ENCODE data around the gene ZNF474. TPM values are rescaled to one million over a fixed set of nuclear protein-coding genes. Genes with fewer than 3 reads are reported as not detected.

The ZNF474 gene
- total and polyA plus RNA-seq, 4 donors: 0.03 to 0.25 (median 0.23) TPM; not detected in 1

DNA sequence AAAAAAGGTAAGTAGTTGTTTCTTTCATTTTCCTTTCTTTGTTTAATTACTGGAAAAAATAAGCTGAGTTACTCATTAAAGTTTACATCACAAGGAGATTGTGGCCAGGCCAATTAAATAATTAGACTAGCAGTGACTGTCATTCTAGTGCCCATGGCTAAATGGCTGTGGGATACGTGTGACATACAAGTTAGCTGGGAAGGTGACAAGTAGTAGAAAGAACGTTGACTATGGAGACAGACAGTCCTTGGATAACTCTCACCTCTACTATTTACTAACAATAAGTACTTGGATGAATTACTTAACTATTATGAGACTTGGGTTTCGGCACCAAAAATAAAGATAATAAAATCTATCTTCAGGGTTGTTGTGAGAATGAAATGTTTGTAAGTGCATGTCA, 44.3 kb upstream of the ZNF474 start (continued):
- TF ChIP-seq, protein P1, sequence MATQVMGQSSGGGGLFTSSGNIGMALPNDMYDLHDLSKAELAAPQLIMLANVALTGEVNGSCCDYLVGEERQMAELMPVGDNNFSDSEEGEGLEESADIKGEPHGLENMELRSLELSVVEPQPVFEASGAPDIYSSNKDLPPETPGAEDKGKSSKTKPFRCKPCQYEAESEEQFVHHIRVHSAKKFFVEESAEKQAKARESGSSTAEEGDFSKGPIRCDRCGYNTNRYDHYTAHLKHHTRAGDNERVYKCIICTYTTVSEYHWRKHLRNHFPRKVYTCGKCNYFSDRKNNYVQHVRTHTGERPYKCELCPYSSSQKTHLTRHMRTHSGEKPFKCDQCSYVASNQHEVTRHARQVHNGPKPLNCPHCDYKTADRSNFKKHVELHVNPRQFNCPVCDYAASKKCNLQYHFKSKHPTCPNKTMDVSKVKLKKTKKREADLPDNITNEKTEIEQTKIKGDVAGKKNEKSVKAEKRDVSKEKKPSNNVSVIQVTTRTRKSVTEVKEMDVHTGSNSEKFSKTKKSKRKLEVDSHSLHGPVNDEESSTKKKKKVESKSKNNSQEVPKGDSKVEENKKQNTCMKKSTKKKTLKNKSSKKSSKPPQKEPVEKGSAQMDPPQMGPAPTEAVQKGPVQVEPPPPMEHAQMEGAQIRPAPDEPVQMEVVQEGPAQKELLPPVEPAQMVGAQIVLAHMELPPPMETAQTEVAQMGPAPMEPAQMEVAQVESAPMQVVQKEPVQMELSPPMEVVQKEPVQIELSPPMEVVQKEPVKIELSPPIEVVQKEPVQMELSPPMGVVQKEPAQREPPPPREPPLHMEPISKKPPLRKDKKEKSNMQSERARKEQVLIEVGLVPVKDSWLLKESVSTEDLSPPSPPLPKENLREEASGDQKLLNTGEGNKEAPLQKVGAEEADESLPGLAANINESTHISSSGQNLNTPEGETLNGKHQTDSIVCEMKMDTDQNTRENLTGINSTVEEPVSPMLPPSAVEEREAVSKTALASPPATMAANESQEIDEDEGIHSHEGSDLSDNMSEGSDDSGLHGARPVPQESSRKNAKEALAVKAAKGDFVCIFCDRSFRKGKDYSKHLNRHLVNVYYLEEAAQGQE (IDR thresholded peaks at IDR 0.05): no peak
- TF ChIP-seq, protein P2, sequence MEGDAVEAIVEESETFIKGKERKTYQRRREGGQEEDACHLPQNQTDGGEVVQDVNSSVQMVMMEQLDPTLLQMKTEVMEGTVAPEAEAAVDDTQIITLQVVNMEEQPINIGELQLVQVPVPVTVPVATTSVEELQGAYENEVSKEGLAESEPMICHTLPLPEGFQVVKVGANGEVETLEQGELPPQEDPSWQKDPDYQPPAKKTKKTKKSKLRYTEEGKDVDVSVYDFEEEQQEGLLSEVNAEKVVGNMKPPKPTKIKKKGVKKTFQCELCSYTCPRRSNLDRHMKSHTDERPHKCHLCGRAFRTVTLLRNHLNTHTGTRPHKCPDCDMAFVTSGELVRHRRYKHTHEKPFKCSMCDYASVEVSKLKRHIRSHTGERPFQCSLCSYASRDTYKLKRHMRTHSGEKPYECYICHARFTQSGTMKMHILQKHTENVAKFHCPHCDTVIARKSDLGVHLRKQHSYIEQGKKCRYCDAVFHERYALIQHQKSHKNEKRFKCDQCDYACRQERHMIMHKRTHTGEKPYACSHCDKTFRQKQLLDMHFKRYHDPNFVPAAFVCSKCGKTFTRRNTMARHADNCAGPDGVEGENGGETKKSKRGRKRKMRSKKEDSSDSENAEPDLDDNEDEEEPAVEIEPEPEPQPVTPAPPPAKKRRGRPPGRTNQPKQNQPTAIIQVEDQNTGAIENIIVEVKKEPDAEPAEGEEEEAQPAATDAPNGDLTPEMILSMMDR (IDR thresholded peaks at IDR 0.05; ENCODE audit: low read depth, low read length, missing input control): no peak

DNA sequence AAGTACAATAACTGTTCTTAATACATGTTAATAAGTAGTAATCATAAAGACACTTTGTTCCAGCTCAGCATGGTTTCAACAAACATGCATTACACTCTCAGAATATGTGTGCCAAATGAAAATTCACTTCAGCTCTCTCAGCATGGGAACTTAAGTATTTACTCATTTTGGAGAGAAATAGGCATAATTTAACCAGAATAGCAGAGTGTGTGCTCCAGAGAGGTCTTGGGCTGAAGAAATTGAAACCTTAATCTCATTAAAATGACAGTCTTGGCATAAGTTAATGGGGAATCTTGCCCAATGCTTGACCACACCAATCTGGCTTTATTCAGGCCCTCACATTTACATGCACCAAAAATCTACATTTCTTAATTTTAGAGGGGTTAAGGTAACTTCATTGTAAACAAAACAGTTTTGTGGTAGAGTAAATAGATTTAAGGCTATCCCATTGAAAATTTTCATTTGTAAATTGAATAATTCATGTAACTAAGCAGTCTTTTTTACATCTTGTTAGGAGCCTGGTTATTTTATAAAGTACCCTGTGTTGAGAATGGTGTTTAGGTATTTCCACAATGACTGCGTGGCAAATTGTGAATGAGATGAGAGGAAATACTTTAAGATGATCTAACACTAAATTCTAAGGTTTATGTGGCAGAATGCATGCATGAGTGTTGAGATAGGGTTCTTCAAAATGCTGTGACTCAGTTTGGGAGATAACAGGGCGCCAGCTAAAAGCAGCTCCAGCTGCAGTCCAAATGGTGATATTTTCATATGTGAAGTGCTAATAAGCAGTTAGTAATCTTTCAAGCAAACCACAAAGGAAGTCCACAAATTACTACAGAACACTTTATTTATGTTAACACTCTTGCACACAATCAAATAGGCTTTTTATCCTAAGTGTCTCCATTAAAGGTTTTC, 40.0 kb upstream of the ZNF474 start:
- Histone ChIP-seq H3K27ac (ENCODE audit: low read depth in 1 of 2, low read length in 2 of 2) (no peak overlapping the region), H3K27me3 (ENCODE audit: control insufficient read depth in 4 of 4, insufficient read depth in 4 of 4, low read length in 3 of 4) (no peaks in the 10 kb centered on the region), H3K36me3 (ENCODE audit: control insufficient read depth in 4 of 4, insufficient read depth in 3 of 4, low read depth in 1 of 4, low read length in 3 of 4) (no peaks in the 10 kb centered on the region), H3K9ac (ENCODE audit: low read depth in 1 of 2, low read length in 2 of 2) (no peak overlapping the region), H3K9me3 (ENCODE audit: control insufficient read depth in 4 of 4, low read length in 3 of 4) (no peaks in the 10 kb centered on the region), H3K4me3 (ENCODE audit: low read depth in 1 of 3, low read length in 3 of 3) (no peak overlapping the region), H3K4me1 (ENCODE audit: control insufficient read depth in 4 of 4, insufficient read depth in 4 of 4, low read length in 3 of 4) (no peaks in the 10 kb centered on the region)
- TF ChIP-seq FOXA1 (IDR thresholded peaks at IDR 0.05) (no peak), EGR1 (IDR thresholded peaks at IDR 0.05; ENCODE audit: low read depth in 2 of 2) (no peak), YY1 (IDR thresholded peaks at IDR 0.05) (no peak), TAF1 (conservative IDR thresholded peaks at IDR 0.05) (no peak), FOXA2 (IDR thresholded peaks at IDR 0.05) (no peak), JUND (IDR thresholded peaks at IDR 0.05) (no peak)
- TF ChIP-seq, protein P2 (IDR thresholded peaks at IDR 0.05; ENCODE audit: low read depth, low read length, missing input control): no peak
- 64% methylated on average over 2 of the region's 2 CpGs for WGBS
- DNase-seq (ENCODE audit: low spot score): no peak

DNA sequence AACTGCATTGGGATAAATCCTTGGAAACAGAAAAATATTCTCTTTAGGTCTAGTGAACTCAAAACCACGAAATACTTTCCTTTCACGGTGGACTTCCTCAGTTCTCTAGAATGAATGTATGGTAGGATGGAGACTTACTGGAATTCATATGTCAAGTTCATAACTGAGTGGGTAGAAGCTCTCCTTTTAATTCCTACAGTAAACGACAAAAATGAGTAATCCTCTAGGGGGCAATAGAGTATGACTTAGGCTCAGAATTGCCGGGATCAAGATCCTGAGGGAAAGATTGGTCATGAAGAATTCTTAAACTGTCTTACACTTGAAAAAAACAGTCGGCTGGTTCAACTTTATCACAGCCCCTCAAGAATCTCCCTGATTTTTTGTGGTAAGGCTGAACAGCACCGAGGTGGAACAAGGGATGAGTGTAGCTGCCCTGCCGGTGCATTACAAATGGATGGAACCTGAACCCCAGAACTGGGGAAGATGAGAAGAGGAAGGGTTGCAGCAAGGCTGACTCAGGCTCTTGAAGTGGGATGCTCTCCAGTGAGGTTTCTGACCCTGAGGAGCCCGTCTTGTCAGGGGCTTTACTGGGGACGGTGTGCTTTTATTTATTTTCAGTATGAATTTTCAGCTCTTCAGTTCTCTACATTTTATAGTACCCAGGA, 37.3 kb upstream of the ZNF474 start:
- Histone ChIP-seq H3K9me3 (ENCODE audit: control insufficient read depth in 4 of 4, low read length in 3 of 4) (no peaks in the 10 kb centered on the region), H3K9ac (ENCODE audit: low read depth in 1 of 2, low read length in 2 of 2) (no peak overlapping the region), H3K27ac (ENCODE audit: low read depth in 1 of 2, low read length in 2 of 2) (no peak overlapping the region), H3K4me3 (ENCODE audit: low read depth in 1 of 3, low read length in 3 of 3) (no peak overlapping the region), H3K4me1 (ENCODE audit: control insufficient read depth in 4 of 4, insufficient read depth in 4 of 4, low read length in 3 of 4) (no peaks in the 10 kb centered on the region), H3K27me3 (ENCODE audit: control insufficient read depth in 4 of 4, insufficient read depth in 4 of 4, low read length in 3 of 4) (no peaks in the 10 kb centered on the region), H3K36me3 (ENCODE audit: control insufficient read depth in 4 of 4, insufficient read depth in 3 of 4, low read depth in 1 of 4, low read length in 3 of 4) (no peaks in the 10 kb centered on the region)
- no peak for DNase-seq (ENCODE audit: low spot score)
- 47% methylated on average over 9 of the region's 9 CpGs for WGBS
- TF ChIP-seq, protein P3, sequence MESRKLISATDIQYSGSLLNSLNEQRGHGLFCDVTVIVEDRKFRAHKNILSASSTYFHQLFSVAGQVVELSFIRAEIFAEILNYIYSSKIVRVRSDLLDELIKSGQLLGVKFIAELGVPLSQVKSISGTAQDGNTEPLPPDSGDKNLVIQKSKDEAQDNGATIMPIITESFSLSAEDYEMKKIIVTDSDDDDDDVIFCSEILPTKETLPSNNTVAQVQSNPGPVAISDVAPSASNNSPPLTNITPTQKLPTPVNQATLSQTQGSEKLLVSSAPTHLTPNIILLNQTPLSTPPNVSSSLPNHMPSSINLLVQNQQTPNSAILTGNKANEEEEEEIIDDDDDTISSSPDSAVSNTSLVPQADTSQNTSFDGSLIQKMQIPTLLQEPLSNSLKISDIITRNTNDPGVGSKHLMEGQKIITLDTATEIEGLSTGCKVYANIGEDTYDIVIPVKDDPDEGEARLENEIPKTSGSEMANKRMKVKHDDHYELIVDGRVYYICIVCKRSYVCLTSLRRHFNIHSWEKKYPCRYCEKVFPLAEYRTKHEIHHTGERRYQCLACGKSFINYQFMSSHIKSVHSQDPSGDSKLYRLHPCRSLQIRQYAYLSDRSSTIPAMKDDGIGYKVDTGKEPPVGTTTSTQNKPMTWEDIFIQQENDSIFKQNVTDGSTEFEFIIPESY (IDR thresholded peaks at IDR 0.05): no peak
- TF ChIP-seq, protein P2 (IDR thresholded peaks at IDR 0.05; ENCODE audit: low read depth, low read length, missing input control): no peak
- TF ChIP-seq RXRA (IDR thresholded peaks at IDR 0.05) (no peak), FOXA1 (IDR thresholded peaks at IDR 0.05) (no peak), JUND (IDR thresholded peaks at IDR 0.05) (no peak), RAD21 (IDR thresholded peaks at IDR 0.05) (peak in 1 of 2 donors; percentile 62), YY1 (IDR thresholded peaks at IDR 0.05) (no peak)

All from liver (tissue), 9 donors.